ENCODE results near the gene SLC9C2. TPM values are rescaled to one million over a fixed set of nuclear protein-coding genes. Genes with fewer than 3 reads are reported as not detected.
"Not testable (repeated sequence)": the region's sequence is repeated elsewhere in the genome, so short reads cannot be mapped to it uniquely, and the experiment has no call there.

SLC9C2 gene
- 1 to 10 TPM in 1 of 4 donors, under 1 TPM in 3; 0.14 to 1.1 (median 0.33) TPM for polyA plus RNA-seq (ENCODE audit: insufficient read length in 4 of 4)

- DNase-seq (ENCODE audit: low read depth in 4 of 4, low spot score in 3 of 4) = peak in 1 of 4 donors; percentile 0
Measured at GRCh38 chr1:173603056-173603591, at the start of gene SLC9C2. TSS of gene SLC9C2 (minus strand) at chr1:173603072. CDS start at chr1:173601776, 1,296 bp downstream.

GRCh38 chr1:173648880-173649605 is 46.2 kb upstream of the SLC9C2 start:
- no peak for DNase-seq (ENCODE audit: low read depth in 4 of 4, low spot score in 3 of 4)

- no peak for DNase-seq (ENCODE audit: low read depth in 4 of 4, low spot score in 3 of 4)
Measured at GRCh38 chr1:173646656-173647055, 43.8 kb upstream of the SLC9C2 start.

- not testable (repeated sequence) for DNase-seq (ENCODE audit: low read depth in 4 of 4, low spot score in 3 of 4)
Measured at GRCh38 chr1:173642450-173643139, 39.7 kb upstream of the SLC9C2 start.

GRCh38 chr1:173639102-173639501 is 36.2 kb upstream of the SLC9C2 start:
- no peak for DNase-seq (ENCODE audit: low read depth in 4 of 4, low spot score in 3 of 4)

GRCh38 chr1:173638043-173639021 is 35.5 kb upstream of the SLC9C2 start:
- DNase-seq (ENCODE audit: low read depth in 4 of 4, low spot score in 3 of 4) = no peak

GRCh38 chr1:173637236-173638042 is 34.6 kb upstream of the SLC9C2 start:
- not testable (repeated sequence) for DNase-seq (ENCODE audit: low read depth in 4 of 4, low spot score in 3 of 4)

- DNase-seq (ENCODE audit: low read depth in 4 of 4, low spot score in 3 of 4) = no peak
Measured at GRCh38 chr1:173635116-173635515, 32.2 kb upstream of the SLC9C2 start, which contains the start of gene TEX50. TSS of gene TEX50 (plus strand) at chr1:173635338. CDS start at chr1:173635522, 184 bp downstream.

GRCh38 chr1:173628888-173629287 is 26.0 kb upstream of the SLC9C2 start:
- no peak for DNase-seq (ENCODE audit: low read depth in 4 of 4, low spot score in 3 of 4)

GRCh38 chr1:173627269-173627668 is 24.4 kb upstream of the SLC9C2 start:
- no peak for DNase-seq (ENCODE audit: low read depth in 4 of 4, low spot score in 3 of 4)

- DNase-seq (ENCODE audit: low read depth in 4 of 4, low spot score in 3 of 4) = no peak
Measured at GRCh38 chr1:173616859-173617258, 14.0 kb upstream of the SLC9C2 start.

- DNase-seq (ENCODE audit: low read depth in 4 of 4, low spot score in 3 of 4) = not testable (repeated sequence)
Measured at GRCh38 chr1:173613086-173613485, 10.2 kb upstream of the SLC9C2 start.

- no peak for DNase-seq (ENCODE audit: low read depth in 4 of 4, low spot score in 3 of 4)
Measured at GRCh38 chr1:173608503-173609216, 5.8 kb upstream of the SLC9C2 start.

- DNase-seq (ENCODE audit: low read depth in 4 of 4, low spot score in 3 of 4) = no peak
Measured at GRCh38 chr1:173601588-173601987, 1.3 kb downstream of the SLC9C2 start.

GRCh38 chr1:173596097-173596825 is 6.6 kb downstream of the SLC9C2 start:
- no peak for DNase-seq (ENCODE audit: low read depth in 4 of 4, low spot score in 3 of 4)

- not testable (repeated sequence) for DNase-seq (ENCODE audit: low read depth in 4 of 4, low spot score in 3 of 4)
Measured at GRCh38 chr1:173591138-173591537, 11.7 kb downstream of the SLC9C2 start.

- DNase-seq (ENCODE audit: low read depth in 4 of 4, low spot score in 3 of 4) = no peak
Measured at GRCh38 chr1:173590557-173590956, 12.3 kb downstream of the SLC9C2 start.

GRCh38 chr1:173581383-173582079 is 21.3 kb downstream of the SLC9C2 start:
- no peak for DNase-seq (ENCODE audit: low read depth in 4 of 4, low spot score in 3 of 4)
